GM12874 (cell line): ENCODE data around the gene BCR.

Experiments used
- TF ChIP-seq, protein P1 (sequence below): IDR thresholded peaks from 2 replicates; pipeline ENCODE4 v1.5.1; 2011; ENCODE audit warnings: low read depth, mild to moderate bottlenecking, control low read depth, low read length, moderate library complexity; ENCODE audit not compliant: insufficient read depth

BCR gene

DNA sequence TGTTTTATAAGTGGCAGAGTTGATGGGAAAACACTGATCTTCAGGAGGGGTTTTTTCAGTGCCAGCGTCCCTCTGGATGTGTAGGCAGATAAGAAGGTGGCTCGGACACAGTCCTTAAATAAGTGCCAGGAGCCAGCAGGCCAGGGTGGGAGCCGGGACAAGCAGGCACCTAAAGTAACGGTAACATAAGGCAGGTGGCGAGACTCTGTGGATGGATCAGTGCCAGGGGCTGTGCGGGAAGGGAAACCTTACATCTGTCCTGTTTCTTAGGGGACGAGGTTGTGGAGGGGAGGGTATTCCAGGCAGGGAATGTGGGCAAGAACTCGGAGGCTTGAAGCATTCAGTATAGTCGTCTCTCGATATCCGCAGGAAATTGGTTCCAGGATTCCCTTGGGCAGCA is 15.9 kb downstream of the BCR start:
- TF ChIP-seq, protein P1, sequence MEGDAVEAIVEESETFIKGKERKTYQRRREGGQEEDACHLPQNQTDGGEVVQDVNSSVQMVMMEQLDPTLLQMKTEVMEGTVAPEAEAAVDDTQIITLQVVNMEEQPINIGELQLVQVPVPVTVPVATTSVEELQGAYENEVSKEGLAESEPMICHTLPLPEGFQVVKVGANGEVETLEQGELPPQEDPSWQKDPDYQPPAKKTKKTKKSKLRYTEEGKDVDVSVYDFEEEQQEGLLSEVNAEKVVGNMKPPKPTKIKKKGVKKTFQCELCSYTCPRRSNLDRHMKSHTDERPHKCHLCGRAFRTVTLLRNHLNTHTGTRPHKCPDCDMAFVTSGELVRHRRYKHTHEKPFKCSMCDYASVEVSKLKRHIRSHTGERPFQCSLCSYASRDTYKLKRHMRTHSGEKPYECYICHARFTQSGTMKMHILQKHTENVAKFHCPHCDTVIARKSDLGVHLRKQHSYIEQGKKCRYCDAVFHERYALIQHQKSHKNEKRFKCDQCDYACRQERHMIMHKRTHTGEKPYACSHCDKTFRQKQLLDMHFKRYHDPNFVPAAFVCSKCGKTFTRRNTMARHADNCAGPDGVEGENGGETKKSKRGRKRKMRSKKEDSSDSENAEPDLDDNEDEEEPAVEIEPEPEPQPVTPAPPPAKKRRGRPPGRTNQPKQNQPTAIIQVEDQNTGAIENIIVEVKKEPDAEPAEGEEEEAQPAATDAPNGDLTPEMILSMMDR: no peak

GRCh38 chr22:23197836-23198235 is 17.5 kb downstream of the BCR start:
- TF ChIP-seq, protein P1: no peak

DNA sequence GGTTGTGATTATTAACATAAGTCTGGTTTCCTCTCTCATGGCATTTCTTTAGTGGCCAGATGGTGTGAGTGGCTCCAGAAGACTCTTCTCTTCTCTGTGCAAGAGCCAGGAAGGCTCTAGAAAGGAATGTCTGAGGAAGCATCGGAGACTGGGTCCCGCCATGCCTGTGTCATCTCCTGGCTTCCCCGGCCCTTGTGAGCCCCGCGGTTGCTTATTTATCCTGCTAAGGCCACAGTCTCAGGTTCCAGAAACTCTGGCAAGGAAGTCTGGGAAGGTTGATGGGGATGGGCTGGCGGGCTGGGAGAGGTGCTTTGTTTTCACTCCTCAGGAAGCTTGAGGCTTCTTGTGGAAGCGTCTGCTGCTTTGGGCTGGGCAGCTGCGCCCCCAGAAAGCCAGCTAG is 18.9 kb downstream of the BCR start:
- TF ChIP-seq, protein P1: no peak

- TF ChIP-seq, protein P1: no peak
Measured at GRCh38 chr22:23200898-23201297, 20.6 kb downstream of the BCR start.

DNA sequence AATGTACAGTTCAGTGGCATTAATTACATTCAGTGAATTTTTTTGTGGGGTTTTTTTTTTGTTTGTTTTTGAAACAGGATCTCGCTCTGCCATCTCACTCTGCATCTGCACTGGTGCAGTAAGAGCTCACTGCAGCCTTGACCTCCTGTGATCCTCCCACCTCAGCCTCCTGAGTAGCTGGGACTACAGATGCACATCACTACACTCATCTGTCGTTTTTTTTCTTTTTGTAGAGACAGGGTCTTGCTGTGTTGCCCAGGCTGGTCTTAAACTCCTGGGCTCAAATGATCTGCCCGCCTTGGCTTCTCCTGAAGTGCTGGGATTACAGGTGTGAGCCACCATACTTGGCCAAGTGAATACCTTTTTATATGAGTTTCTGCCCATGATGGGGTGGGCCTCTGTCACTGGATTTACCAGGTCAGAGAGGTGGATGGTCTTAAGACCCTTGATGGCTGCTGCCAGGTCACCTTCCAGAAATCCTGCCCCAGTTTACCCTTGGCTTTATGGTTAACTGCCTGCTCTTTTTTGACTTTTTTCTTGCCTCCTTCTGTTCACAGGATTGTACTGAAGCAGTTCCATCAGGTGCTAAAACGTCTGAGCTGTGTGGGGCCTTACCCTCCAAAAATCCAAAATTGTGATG is 22.6 kb downstream of the BCR start:
- TF ChIP-seq, protein P1: no peak

- TF ChIP-seq, protein P1: no peak
Measured at GRCh38 chr22:23203452-23204124, 23.3 kb downstream of the BCR start.

- TF ChIP-seq, protein P1: no peak
Measured at GRCh38 chr22:23204125-23204488, 23.8 kb downstream of the BCR start.
